Natural killer cell treated with Interleukin-12 subunit alpha and Interleukin-12 subunit beta and Interleukin-15 and Interleukin-18, amount 100 ng/mL, for 72 hours (primary cell): Measurements from ENCODE around the gene ZDHHC18. TPM values are rescaled to one million over a fixed set of nuclear protein-coding genes. Genes with fewer than 3 reads are reported as not detected.
A peak's percentile ranks its signal among the peaks of the same experiment; 100 is the strongest.
"Not testable (repeated sequence)": the region's sequence is repeated elsewhere in the genome, so short reads cannot be mapped to it uniquely, and the experiment has no call there.

ENCODE experiments used
- ATAC-seq, 2 donors: fragments of 150-1000 bp; cut with Tn5 transposase in 1 of 2; sonication (Bioruptor Pico), chemical (Tn5 transposase) in 1 of 2; 2 replicates each; pipeline ENCODE4 v1.10.0; 2021
- DNase-seq: peaks from one replicate; pipeline ENCODE4 v3.0.0; 2022; ENCODE audit warnings: low spot score
- H3K27ac Mint-ChIP-seq, 2 donors: 1 replicate in 1 of 2; 2 replicates in 1 of 2; pipeline ENCODE4 v1.8.0; 2022; ENCODE audit warnings: mixed read lengths in 2 of 2, mild to moderate bottlenecking in 1 of 2, moderate library complexity in 1 of 2
- H3K27me3 Mint-ChIP-seq, 2 donors: 1 replicate in 1 of 2; 2 replicates in 1 of 2; pipeline ENCODE4 v1.8.0; 2022; ENCODE audit warnings: mixed read lengths in 2 of 2
- H3K36me3 Mint-ChIP-seq: one replicate; pipeline ENCODE4 v1.8.0; 2022; ENCODE audit warnings: mixed read lengths
- H3K4me1 Mint-ChIP-seq, 2 donors: 1 replicate in 1 of 2; 2 replicates in 1 of 2; pipeline ENCODE4 v1.8.0; 2022; ENCODE audit warnings: low read depth in 2 of 2, mixed read lengths in 2 of 2, mild to moderate bottlenecking in 1 of 2
- H3K4me3 Mint-ChIP-seq: one replicate; pipeline ENCODE4 v1.8.0; 2022; ENCODE audit warnings: mixed read lengths
- H3K9me3 Mint-ChIP-seq: 2 replicates; pipeline ENCODE4 v1.8.0; 2022; ENCODE audit warnings: mixed read lengths
- total RNA-seq, 2 donors: library from RNA; stranded (reverse); gene quantifications; one replicate each; pipeline ENCODE4 v1.2.3, GENCODE V29; 2022

Gene ZDHHC18
- total RNA-seq, 2 donors from 2014 or later = 87.2 to 106 TPM

GRCh38 chr1:26787706-26788514 lies 38.6 kb upstream of the ZDHHC18 start, which contains the start of gene PIGV:
TSS of gene PIGV (plus strand) at chr1:26787950. CDS start at chr1:26790816, 2,866 bp downstream.
- H3K4me3 Mint-ChIP-seq = peak within 1 kb of the TSS; percentile 94
- H3K4me1 Mint-ChIP-seq = peaks cover 83 to 87% of the 10 kb centered on the region in 2 donors
- DNase-seq (peak; percentile 94), ATAC-seq (peak; percentile 74 to 81)
- H3K27ac Mint-ChIP-seq = peak within 1 kb of the TSS; percentile 99 to 100
- H3K27me3 Mint-ChIP-seq = no peaks in the 10 kb centered on the region
- H3K36me3 Mint-ChIP-seq = peaks cover 17% of the 10 kb centered on the region
- no peaks in the 10 kb centered on the region for H3K9me3 Mint-ChIP-seq

- no peak for ATAC-seq
- Mint-ChIP-seq H3K9me3 (no peaks in the 10 kb centered on the region), H3K27ac (peak overlapping the region; percentile 99 to 100), H3K4me1 (peaks cover 85 to 87% of the 10 kb centered on the region in 2 donors), H3K36me3 (peaks cover 17% of the 10 kb centered on the region), H3K4me3 (peak overlapping the region; percentile 94), H3K27me3 (no peaks in the 10 kb centered on the region)
- DNase-seq = no peak
Measured at GRCh38 chr1:26788515-26788785, 38.0 kb upstream of the ZDHHC18 start.

- Mint-ChIP-seq H3K27ac (peak overlapping the region; percentile 99 to 100), H3K36me3 (peaks cover 20% of the 10 kb centered on the region), H3K27me3 (no peaks in the 10 kb centered on the region), H3K9me3 (no peaks in the 10 kb centered on the region), H3K4me3 (peak overlapping the region; percentile 94), H3K4me1 (peaks cover 82 to 85% of the 10 kb centered on the region in 2 donors)
- ATAC-seq = no peak
- peak; percentile 92 for DNase-seq
Measured at GRCh38 chr1:26788836-26789611, 37.5 kb upstream of the ZDHHC18 start.

- Mint-ChIP-seq H3K9me3 (no peaks in the 10 kb centered on the region), H3K27ac (peak overlapping the region; percentile 99 to 100), H3K27me3 (no peaks in the 10 kb centered on the region), H3K4me3 (peak overlapping the region; percentile 94), H3K4me1 (peaks cover 80 to 81% of the 10 kb centered on the region in 2 donors), H3K36me3 (peaks cover 25% of the 10 kb centered on the region)
- ATAC-seq = no peak
- DNase-seq = no peak
Measured at GRCh38 chr1:26789612-26789865, 36.9 kb upstream of the ZDHHC18 start.

- DNase-seq = no peak
- H3K9me3 Mint-ChIP-seq = no peaks in the 10 kb centered on the region
- H3K27ac Mint-ChIP-seq = peak overlapping the region; percentile 99 to 100
- peaks cover 29% of the 10 kb centered on the region for H3K36me3 Mint-ChIP-seq
- no peaks in the 10 kb centered on the region for H3K27me3 Mint-ChIP-seq
- ATAC-seq = peak; percentile 7 to 41
- H3K4me3 Mint-ChIP-seq = peak overlapping the region; percentile 94
- H3K4me1 Mint-ChIP-seq = peaks cover 76 to 81% of the 10 kb centered on the region in 2 donors
Measured at GRCh38 chr1:26789931-26790330, 36.6 kb upstream of the ZDHHC18 start.

- peak overlapping the region; percentile 99 to 100 for H3K27ac Mint-ChIP-seq
- H3K36me3 Mint-ChIP-seq = peaks cover 31% of the 10 kb centered on the region
- no peaks in the 10 kb centered on the region for H3K27me3 Mint-ChIP-seq
- DNase-seq (peak; percentile 75), ATAC-seq (peak; percentile 34 to 48)
- H3K4me3 Mint-ChIP-seq = peak overlapping the region; percentile 94
- H3K9me3 Mint-ChIP-seq = no peaks in the 10 kb centered on the region
- peaks cover 70 to 77% of the 10 kb centered on the region in 2 donors for H3K4me1 Mint-ChIP-seq
Measured at GRCh38 chr1:26790551-26790953, 35.9 kb upstream of the ZDHHC18 start.

GRCh38 chr1:26791148-26791547 lies 35.3 kb upstream of the ZDHHC18 start:
- ATAC-seq = no peak
- H3K4me1 Mint-ChIP-seq = peaks cover 64 to 71% of the 10 kb centered on the region in 2 donors
- no peaks in the 10 kb centered on the region for H3K9me3 Mint-ChIP-seq
- H3K4me3 Mint-ChIP-seq = peak overlapping the region; percentile 94
- peak overlapping the region; percentile 99 to 100 for H3K27ac Mint-ChIP-seq
- no peaks in the 10 kb centered on the region for H3K27me3 Mint-ChIP-seq
- DNase-seq = no peak
- H3K36me3 Mint-ChIP-seq = peaks cover 31% of the 10 kb centered on the region

GRCh38 chr1:26791626-26792025 lies 34.9 kb upstream of the ZDHHC18 start:
- DNase-seq (no peak), ATAC-seq (no peak)
- H3K27me3 Mint-ChIP-seq = no peaks in the 10 kb centered on the region
- peaks cover 31% of the 10 kb centered on the region for H3K36me3 Mint-ChIP-seq
- peaks cover 59 to 70% of the 10 kb centered on the region in 2 donors for H3K4me1 Mint-ChIP-seq
- H3K9me3 Mint-ChIP-seq = no peaks in the 10 kb centered on the region
- peak overlapping the region; percentile 99 to 100 for H3K27ac Mint-ChIP-seq
- peak overlapping the region; percentile 94 for H3K4me3 Mint-ChIP-seq

GRCh38 chr1:26792924-26793323 lies 33.6 kb upstream of the ZDHHC18 start:
- DNase-seq (no peak), ATAC-seq (no peak)
- H3K9me3 Mint-ChIP-seq = no peaks in the 10 kb centered on the region
- H3K4me3 Mint-ChIP-seq = peak overlapping the region; percentile 25
- peaks cover 35% of the 10 kb centered on the region for H3K36me3 Mint-ChIP-seq
- no peaks in the 10 kb centered on the region for H3K27me3 Mint-ChIP-seq
- peaks cover 48 to 65% of the 10 kb centered on the region in 2 donors for H3K4me1 Mint-ChIP-seq
- peak overlapping the region; percentile 39 to 72 for H3K27ac Mint-ChIP-seq

- Mint-ChIP-seq H3K4me1 (peaks cover 45 to 61% of the 10 kb centered on the region in 2 donors), H3K27ac (peak overlapping the region; percentile 39 to 72), H3K36me3 (peaks cover 35% of the 10 kb centered on the region)
Measured at GRCh38 chr1:26794391-26794790, 32.1 kb upstream of the ZDHHC18 start.

GRCh38 chr1:26797627-26798026 lies 28.9 kb upstream of the ZDHHC18 start:
- Mint-ChIP-seq H3K4me1 (peaks cover 45 to 60% of the 10 kb centered on the region in 2 donors), H3K27ac (peak overlapping the region; percentile 94 to 98), H3K9me3 (peaks cover 2% of the 10 kb centered on the region), H3K27me3 (no peaks in the 10 kb centered on the region), H3K36me3 (peaks cover 33% of the 10 kb centered on the region), H3K4me3 (no peak overlapping the region)
- no peak for ATAC-seq
- DNase-seq = no peak

More at GRCh38 chr1:26794391-26794790, 32.1 kb upstream of the ZDHHC18 start:
- Mint-ChIP-seq H3K4me3 (peak overlapping the region; percentile 8), H3K27me3 (no peaks in the 10 kb centered on the region), H3K9me3 (no peaks in the 10 kb centered on the region)
- ATAC-seq (no peak), DNase-seq (no peak)

GRCh38 chr1:26799479-26800142 lies 26.9 kb upstream of the ZDHHC18 start:
- H3K36me3 Mint-ChIP-seq = peaks cover 15% of the 10 kb centered on the region
- ATAC-seq (peak; percentile 78 to 80), DNase-seq (no peak)
- no peaks in the 10 kb centered on the region for H3K27me3 Mint-ChIP-seq
- H3K9me3 Mint-ChIP-seq = peaks cover 2% of the 10 kb centered on the region
- peaks cover 35 to 45% of the 10 kb centered on the region in 2 donors for H3K4me1 Mint-ChIP-seq
- H3K27ac Mint-ChIP-seq = peak overlapping the region; percentile 94 to 98
- peak overlapping the region; percentile 77 for H3K4me3 Mint-ChIP-seq

- H3K9me3 Mint-ChIP-seq, DNase-seq, ATAC-seq, H3K27me3 Mint-ChIP-seq, H3K36me3 Mint-ChIP-seq, H3K27ac Mint-ChIP-seq, H3K4me3 Mint-ChIP-seq: not testable (repeated sequence)
- peaks cover 36 to 37% of the 10 kb centered on the region in 2 donors for H3K4me1 Mint-ChIP-seq
Measured at GRCh38 chr1:26803932-26804331, 22.6 kb upstream of the ZDHHC18 start.
